ENCODE data around the gene BAZ2A. TPM values are rescaled to one million over a fixed set of nuclear protein-coding genes. Genes with fewer than 3 reads are reported as not detected.

Gene BAZ2A
- total RNA-seq, 1 experiment from 2014 or later = 131 TPM

DNA sequence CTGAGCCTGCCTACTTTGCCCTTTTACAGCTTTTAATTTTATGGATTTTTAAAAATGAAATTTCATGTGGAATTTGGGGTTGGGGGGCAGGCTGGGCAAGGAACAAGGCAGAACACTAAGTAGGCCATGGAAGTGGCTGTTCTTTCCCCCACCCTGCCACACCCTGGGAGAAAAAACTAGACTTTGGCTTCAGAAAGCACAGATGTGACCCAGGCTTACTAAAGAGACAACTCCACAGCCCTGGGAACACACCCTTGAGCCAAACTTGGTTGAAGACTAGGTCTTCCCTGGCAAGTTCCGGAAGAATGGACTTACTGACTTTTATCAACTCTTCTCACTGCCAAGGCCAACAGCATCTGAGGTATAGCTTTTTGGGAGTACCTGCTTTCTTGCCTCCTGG lies 40.3 kb downstream of the BAZ2A start:
- DNase-seq (ENCODE audit: low read depth, low spot score) (no peak), ATAC-seq (no peak)
- Histone ChIP-seq H3K4me1 (ENCODE audit: control insufficient read depth, insufficient read depth, low read length) (no peaks in the 10 kb centered on the region), H3K27me3 (ENCODE audit: control insufficient read depth, insufficient read depth, low read length) (no peaks in the 10 kb centered on the region), H3K27ac (ENCODE audit: low read length) (no peak overlapping the region), H3K4me3 (ENCODE audit: low read depth in 2 of 2, low read length in 2 of 2) (no peak overlapping the region), H3K9me3 (ENCODE audit: control insufficient read depth, insufficient read depth, low read depth, low read length) (no peaks in the 10 kb centered on the region), H3K36me3 (ENCODE audit: control insufficient read depth, insufficient read depth, low read length) (no peaks in the 10 kb centered on the region)
- intact Hi-C loops (cut with micrococcal nuclease; ENCODE audit: unreplicated experiment) = no loop called here
- TF ChIP-seq, protein P1, sequence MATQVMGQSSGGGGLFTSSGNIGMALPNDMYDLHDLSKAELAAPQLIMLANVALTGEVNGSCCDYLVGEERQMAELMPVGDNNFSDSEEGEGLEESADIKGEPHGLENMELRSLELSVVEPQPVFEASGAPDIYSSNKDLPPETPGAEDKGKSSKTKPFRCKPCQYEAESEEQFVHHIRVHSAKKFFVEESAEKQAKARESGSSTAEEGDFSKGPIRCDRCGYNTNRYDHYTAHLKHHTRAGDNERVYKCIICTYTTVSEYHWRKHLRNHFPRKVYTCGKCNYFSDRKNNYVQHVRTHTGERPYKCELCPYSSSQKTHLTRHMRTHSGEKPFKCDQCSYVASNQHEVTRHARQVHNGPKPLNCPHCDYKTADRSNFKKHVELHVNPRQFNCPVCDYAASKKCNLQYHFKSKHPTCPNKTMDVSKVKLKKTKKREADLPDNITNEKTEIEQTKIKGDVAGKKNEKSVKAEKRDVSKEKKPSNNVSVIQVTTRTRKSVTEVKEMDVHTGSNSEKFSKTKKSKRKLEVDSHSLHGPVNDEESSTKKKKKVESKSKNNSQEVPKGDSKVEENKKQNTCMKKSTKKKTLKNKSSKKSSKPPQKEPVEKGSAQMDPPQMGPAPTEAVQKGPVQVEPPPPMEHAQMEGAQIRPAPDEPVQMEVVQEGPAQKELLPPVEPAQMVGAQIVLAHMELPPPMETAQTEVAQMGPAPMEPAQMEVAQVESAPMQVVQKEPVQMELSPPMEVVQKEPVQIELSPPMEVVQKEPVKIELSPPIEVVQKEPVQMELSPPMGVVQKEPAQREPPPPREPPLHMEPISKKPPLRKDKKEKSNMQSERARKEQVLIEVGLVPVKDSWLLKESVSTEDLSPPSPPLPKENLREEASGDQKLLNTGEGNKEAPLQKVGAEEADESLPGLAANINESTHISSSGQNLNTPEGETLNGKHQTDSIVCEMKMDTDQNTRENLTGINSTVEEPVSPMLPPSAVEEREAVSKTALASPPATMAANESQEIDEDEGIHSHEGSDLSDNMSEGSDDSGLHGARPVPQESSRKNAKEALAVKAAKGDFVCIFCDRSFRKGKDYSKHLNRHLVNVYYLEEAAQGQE (IDR thresholded peaks at IDR 0.05; ENCODE audit: insufficient read depth in 1 of 2, low read depth in 2 of 2, low read length in 1 of 2) = no peak
- no peak for TF ChIP-seq POLR2AphosphoS5 (IDR thresholded peaks at IDR 0.05; ENCODE audit: low read depth, low read length)
- POLR2A ChIA-PET = no interaction called here
- in situ Hi-C loops (cut with HindIII; ENCODE audit: low pct_unique_long_range_greater_than_20kb, low sequenced_read_pairs) = no loop called here
- BruUV-seq (replicated peaks) = no TSS peak
- CTCF ChIA-PET = interaction anchor here (0.6 kb wide), 2 partner anchors 68 to 98 kb away, joined by 7 to 14 read pairs; partner anchors contain the start of gene RBMS2

DNA sequence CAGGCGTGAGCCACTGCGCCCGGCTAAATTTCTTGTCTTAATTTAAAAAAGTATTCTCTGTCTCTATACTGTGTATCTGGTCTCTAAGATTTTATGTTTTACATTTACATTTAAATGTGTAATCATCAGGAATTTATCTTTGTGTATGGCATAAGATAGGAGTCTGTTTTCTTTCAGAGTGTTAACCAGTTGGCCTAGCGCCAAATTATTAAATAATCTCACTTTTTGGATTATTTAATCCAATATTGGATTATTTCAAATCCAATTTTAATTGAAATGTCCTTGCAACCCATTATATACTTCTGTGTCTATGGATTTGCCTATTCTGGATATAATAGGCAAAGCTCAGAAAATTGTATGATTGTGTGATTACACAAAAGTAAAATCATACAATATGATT lies 45.0 kb downstream of the BAZ2A start:
- H3K27me3 ChIP-seq (ENCODE audit: control insufficient read depth, insufficient read depth, low read length) = no peaks in the 10 kb centered on the region
- ChIA-PET POLR2A (no interaction called here), CTCF (no interaction called here)
- in situ Hi-C loops (cut with HindIII; ENCODE audit: low pct_unique_long_range_greater_than_20kb, low sequenced_read_pairs) = no loop called here
- intact Hi-C loops (cut with micrococcal nuclease; ENCODE audit: unreplicated experiment) = no loop called here
- H3K36me3 ChIP-seq (ENCODE audit: control insufficient read depth, insufficient read depth, low read length) = no peaks in the 10 kb centered on the region
- no TSS peak for BruUV-seq (replicated peaks)
- no peak for ATAC-seq
- no peaks in the 10 kb centered on the region for H3K9me3 ChIP-seq (ENCODE audit: control insufficient read depth, insufficient read depth, low read depth, low read length)
- H3K4me1 ChIP-seq (ENCODE audit: control insufficient read depth, insufficient read depth, low read length) = no peaks in the 10 kb centered on the region
- DNase-seq (ENCODE audit: low read depth, low spot score) = no peak
- H3K27ac ChIP-seq (ENCODE audit: low read length) = no peak overlapping the region
- no peak for TF ChIP-seq TCF7L2 (IDR thresholded peaks at IDR 0.05; ENCODE audit: low read depth, low read length)
- TF ChIP-seq, protein P1 (IDR thresholded peaks at IDR 0.05; ENCODE audit: insufficient read depth in 1 of 2, low read depth in 2 of 2, low read length in 1 of 2) = no peak
- no peak for TF ChIP-seq POLR2AphosphoS5 (IDR thresholded peaks at IDR 0.05; ENCODE audit: low read depth, low read length)
- TF ChIP-seq, protein P2, sequence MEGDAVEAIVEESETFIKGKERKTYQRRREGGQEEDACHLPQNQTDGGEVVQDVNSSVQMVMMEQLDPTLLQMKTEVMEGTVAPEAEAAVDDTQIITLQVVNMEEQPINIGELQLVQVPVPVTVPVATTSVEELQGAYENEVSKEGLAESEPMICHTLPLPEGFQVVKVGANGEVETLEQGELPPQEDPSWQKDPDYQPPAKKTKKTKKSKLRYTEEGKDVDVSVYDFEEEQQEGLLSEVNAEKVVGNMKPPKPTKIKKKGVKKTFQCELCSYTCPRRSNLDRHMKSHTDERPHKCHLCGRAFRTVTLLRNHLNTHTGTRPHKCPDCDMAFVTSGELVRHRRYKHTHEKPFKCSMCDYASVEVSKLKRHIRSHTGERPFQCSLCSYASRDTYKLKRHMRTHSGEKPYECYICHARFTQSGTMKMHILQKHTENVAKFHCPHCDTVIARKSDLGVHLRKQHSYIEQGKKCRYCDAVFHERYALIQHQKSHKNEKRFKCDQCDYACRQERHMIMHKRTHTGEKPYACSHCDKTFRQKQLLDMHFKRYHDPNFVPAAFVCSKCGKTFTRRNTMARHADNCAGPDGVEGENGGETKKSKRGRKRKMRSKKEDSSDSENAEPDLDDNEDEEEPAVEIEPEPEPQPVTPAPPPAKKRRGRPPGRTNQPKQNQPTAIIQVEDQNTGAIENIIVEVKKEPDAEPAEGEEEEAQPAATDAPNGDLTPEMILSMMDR (IDR thresholded peaks at IDR 0.05) = no peak
- no peak for TF ChIP-seq SIN3A (IDR thresholded peaks at IDR 0.05; ENCODE audit: borderline replicate concordance, insufficient read depth, low read depth, low read length)
- H3K4me3 ChIP-seq (ENCODE audit: low read depth in 2 of 2, low read length in 2 of 2) = no peak overlapping the region

Measured in Panc1 (cell line).